KOPT-K1 (cell line): ENCODE data around the gene ERCC2.
"Not testable (repeated sequence)": the region's sequence is repeated elsewhere in the genome, so short reads cannot be mapped to it uniquely, and the experiment has no call there.

Experiments
- H3K27ac ChIP-seq: fragments of 200-600 bp; sonication (generic); 2 replicates; pipeline ENCODE4 v1.5.1; 2016; ENCODE audit warnings: antibody characterized with exemption, mild to moderate bottlenecking, low read depth, low read length; ENCODE audit not compliant: poor library complexity, severe bottlenecking
- H3K36me3 ChIP-seq: fragments of 200-600 bp; sonication (generic); 2 replicates; pipeline ENCODE4 v1.5.1; 2017; ENCODE audit warnings: antibody characterized with exemption, mild to moderate bottlenecking, low read length, moderate library complexity; ENCODE audit not compliant: insufficient read depth
- H3K9me3 ChIP-seq: fragments of 200-600 bp; sonication (generic); 2 replicates; pipeline ENCODE4 v1.5.1; 2017; ENCODE audit warnings: antibody characterized with exemption, low read length, mild to moderate bottlenecking; ENCODE audit not compliant: insufficient read depth, poor library complexity, severe bottlenecking

Gene ERCC2

GRCh38 chr19:45340899-45341453 lies 29.4 kb downstream of the ERCC2 start:
- H3K27ac ChIP-seq: no peak overlapping the region

GRCh38 chr19:45340232-45340898 lies 30.0 kb downstream of the ERCC2 start, which contains the start of gene KLC3:
Gene KLC3, plus strand, starts transcription at chr19:45340750. Its CDS starts 4,792 bp downstream, at chr19:45345542.
- Histone ChIP-seq H3K36me3 (no peaks in the 10 kb centered on the region), H3K27ac (no peak within 1 kb of the TSS), H3K9me3 (no peaks in the 10 kb centered on the region)

More at GRCh38 chr19:45340899-45341453, 29.4 kb downstream of the ERCC2 start:
- Histone ChIP-seq H3K36me3 (no peaks in the 10 kb centered on the region), H3K9me3 (no peaks in the 10 kb centered on the region)

GRCh38 chr19:45339629-45340028 lies 30.7 kb downstream of the ERCC2 start:
- no peak overlapping the region for H3K27ac ChIP-seq
- H3K9me3 ChIP-seq: no peaks in the 10 kb centered on the region
- H3K36me3 ChIP-seq: no peaks in the 10 kb centered on the region

GRCh38 chr19:45336696-45337251 lies 33.6 kb downstream of the ERCC2 start:
- no peaks in the 10 kb centered on the region for H3K9me3 ChIP-seq
- H3K27ac ChIP-seq: no peak overlapping the region

GRCh38 chr19:45334881-45335280 lies 35.5 kb downstream of the ERCC2 start:
- not testable (repeated sequence) for H3K9me3 ChIP-seq, H3K36me3 ChIP-seq, H3K27ac ChIP-seq

More at GRCh38 chr19:45336696-45337251, 33.6 kb downstream of the ERCC2 start:
- H3K36me3 ChIP-seq: no peaks in the 10 kb centered on the region

GRCh38 chr19:45333609-45334303 lies 36.6 kb downstream of the ERCC2 start:
- Histone ChIP-seq H3K9me3 (no peaks in the 10 kb centered on the region), H3K36me3 (no peaks in the 10 kb centered on the region), H3K27ac (no peak overlapping the region)

GRCh38 chr19:45331411-45331810 lies 39.0 kb downstream of the ERCC2 start:
- H3K9me3 ChIP-seq: no peaks in the 10 kb centered on the region
- H3K27ac ChIP-seq: no peak overlapping the region
- no peaks in the 10 kb centered on the region for H3K36me3 ChIP-seq

- no peaks in the 10 kb centered on the region for H3K36me3 ChIP-seq
- H3K27ac ChIP-seq: no peak overlapping the region
- H3K9me3 ChIP-seq: no peaks in the 10 kb centered on the region
Observed at GRCh38 chr19:45327404-45328143, 42.8 kb downstream of the ERCC2 start.

GRCh38 chr19:45324349-45324907 lies 45.9 kb downstream of the ERCC2 start:
- H3K9me3 ChIP-seq: no peaks in the 10 kb centered on the region

GRCh38 chr19:45323671-45324081 lies 46.7 kb downstream of the ERCC2 start:
- H3K9me3 ChIP-seq: no peaks in the 10 kb centered on the region
- no peak overlapping the region for H3K27ac ChIP-seq
- no peaks in the 10 kb centered on the region for H3K36me3 ChIP-seq

More at GRCh38 chr19:45324349-45324907, 45.9 kb downstream of the ERCC2 start:
- Histone ChIP-seq H3K27ac (no peak overlapping the region), H3K36me3 (no peaks in the 10 kb centered on the region)

GRCh38 chr19:45322744-45323281 lies 47.6 kb downstream of the ERCC2 start, which contains the start of gene CKM:
Gene CKM, minus strand, starts transcription at chr19:45322875. Its CDS starts 3,162 bp downstream, at chr19:45319713.
- Histone ChIP-seq H3K36me3 (no peaks in the 10 kb centered on the region), H3K9me3 (no peaks in the 10 kb centered on the region), H3K27ac (no peak within 1 kb of the TSS)

- no peaks in the 10 kb centered on the region for H3K36me3 ChIP-seq
- H3K27ac ChIP-seq: no peak overlapping the region
- H3K9me3 ChIP-seq: no peaks in the 10 kb centered on the region
Observed at GRCh38 chr19:45322311-45322710, 48.1 kb downstream of the ERCC2 start.

- no peaks in the 10 kb centered on the region for H3K36me3 ChIP-seq
- no peaks in the 10 kb centered on the region for H3K9me3 ChIP-seq
- no peak overlapping the region for H3K27ac ChIP-seq
Observed at GRCh38 chr19:45321848-45322247, 48.5 kb downstream of the ERCC2 start.
